IPS DF 6.9 (cell line): ENCODE measurements around the gene KRTAP12-2.

Source experiments
- DNase-seq: peaks from one replicate; pipeline ENCODE4 v3.0.0-alpha.2; 2013; ENCODE audit warnings: low read depth, low spot score
- H3K27ac ChIP-seq: one replicate; pipeline ENCODE4 v1.5.1; 2013; ENCODE audit warnings: low read length, control low read depth
- H3K27me3 ChIP-seq: 2 replicates; pipeline ENCODE4 v1.6.1; 2013; ENCODE audit warnings: mild to moderate bottlenecking, low read length; ENCODE audit not compliant: control insufficient read depth, insufficient read depth
- H3K36me3 ChIP-seq: 2 replicates; pipeline ENCODE4 v1.6.1; 2013; ENCODE audit warnings: low read length; ENCODE audit not compliant: control insufficient read depth, insufficient read depth
- H3K4me1 ChIP-seq: 2 replicates; pipeline ENCODE4 v1.6.1; 2013; ENCODE audit warnings: low read length; ENCODE audit not compliant: control insufficient read depth, insufficient read depth
- H3K4me3 ChIP-seq: 2 replicates; pipeline ENCODE4 v1.5.1; 2013; ENCODE audit warnings: mild to moderate bottlenecking, low read length
- H3K9me3 ChIP-seq: 2 replicates; pipeline ENCODE4 v1.6.1; 2013; ENCODE audit warnings: low read length, inconsistent platforms; ENCODE audit not compliant: control insufficient read depth, insufficient read depth
- WGBS: extraction: QIAGEN DNeasy Blood & Tissue Kit; methylation state at CpG from one replicate; pipeline ENCODE4 v1.1.7; 2013; ENCODE audit warnings: mixed read lengths, missing lambda C conversion rate; ENCODE audit not compliant: insufficient read length, insufficient coverage; 5-methylcytosine and 5-hydroxymethylcytosine counted together

Gene KRTAP12-2

GRCh38 chr21:44625756-44626155, 41.0 kb downstream of the KRTAP12-2 start:
- WGBS = no CpG with 5 or more reads among the region's 7 CpGs
- Histone ChIP-seq H3K27ac (no peak overlapping the region), H3K4me1 (no peaks in the 10 kb centered on the region), H3K4me3 (no peak overlapping the region), H3K27me3 (no peaks in the 10 kb centered on the region), H3K9me3 (0 out of 2 replicates have a peak, but pooled peaks cover 2% of the 10 kb centered on the region), H3K36me3 (no peaks in the 10 kb centered on the region)
- no peak for DNase-seq

- H3K27me3 ChIP-seq = no peaks in the 10 kb centered on the region
- H3K36me3 ChIP-seq = no peaks in the 10 kb centered on the region
- no peaks in the 10 kb centered on the region for H3K4me1 ChIP-seq
- H3K4me3 ChIP-seq = no peak overlapping the region
- H3K9me3 ChIP-seq = 0 out of 2 replicates have a peak, but pooled peaks cover 2% of the 10 kb centered on the region
- no peak for DNase-seq
- no peak overlapping the region for H3K27ac ChIP-seq
Measured at GRCh38 chr21:44623575-44623974, 43.2 kb downstream of the KRTAP12-2 start.

GRCh38 chr21:44619886-44620285, 46.8 kb downstream of the KRTAP12-2 start:
- H3K4me1 ChIP-seq = no peaks in the 10 kb centered on the region; the same call in 1 of the 2 replicates
- H3K4me3 ChIP-seq = no peak overlapping the region
- no peaks in the 10 kb centered on the region for H3K36me3 ChIP-seq
- no CpG with 5 or more reads among the region's 6 CpGs for WGBS
- 0 out of 2 replicates have a peak, but pooled peaks cover 2% of the 10 kb centered on the region for H3K9me3 ChIP-seq
- H3K27ac ChIP-seq = no peak overlapping the region
- DNase-seq = no peak
- no peaks in the 10 kb centered on the region for H3K27me3 ChIP-seq

- WGBS = no CpG with 5 or more reads among the region's 3 CpGs
- DNase-seq = no peak
- 0 out of 2 replicates have a peak, but pooled peaks cover 2% of the 10 kb centered on the region for H3K9me3 ChIP-seq
- H3K27ac ChIP-seq = no peak overlapping the region
- no peaks in the 10 kb centered on the region for H3K27me3 ChIP-seq
- no peaks in the 10 kb centered on the region; the same call in 1 of the 2 replicates for H3K4me1 ChIP-seq
- no peaks in the 10 kb centered on the region for H3K36me3 ChIP-seq
- no peak overlapping the region for H3K4me3 ChIP-seq
Measured at GRCh38 chr21:44618909-44619308, 47.8 kb downstream of the KRTAP12-2 start.

- Histone ChIP-seq H3K36me3 (no peaks in the 10 kb centered on the region), H3K4me1 (no peaks in the 10 kb centered on the region; the same call in 1 of the 2 replicates), H3K4me3 (no peak overlapping the region), H3K9me3 (0 out of 2 replicates have a peak, but pooled peaks cover 2% of the 10 kb centered on the region), H3K27ac (no peak overlapping the region), H3K27me3 (no peaks in the 10 kb centered on the region)
- no CpG with 5 or more reads among the region's 4 CpGs for WGBS
- no peak for DNase-seq
Measured at GRCh38 chr21:44618504-44618903, 48.2 kb downstream of the KRTAP12-2 start.

- no CpG with 5 or more reads among the region's 8 CpGs for WGBS
- Histone ChIP-seq H3K27me3 (no peaks in the 10 kb centered on the region), H3K9me3 (no peaks in the 10 kb centered on the region), H3K4me1 (no peaks in the 10 kb centered on the region; the same call in 1 of the 2 replicates), H3K27ac (no peak overlapping the region), H3K4me3 (no peak overlapping the region), H3K36me3 (no peaks in the 10 kb centered on the region)
- no peak for DNase-seq
Measured at GRCh38 chr21:44617071-44617501, 49.6 kb downstream of the KRTAP12-2 start.

- no CpG with 5 or more reads among the region's 16 CpGs for WGBS
- no peaks in the 10 kb centered on the region for H3K27me3 ChIP-seq
Measured at GRCh38 chr21:44616591-44616926, 50.2 kb downstream of the KRTAP12-2 start.

More at GRCh38 chr21:44616591-44616926, 50.2 kb downstream of the KRTAP12-2 start:
- Histone ChIP-seq H3K9me3 (no peaks in the 10 kb centered on the region), H3K27ac (no peak overlapping the region), H3K4me1 (no peaks in the 10 kb centered on the region; the same call in 1 of the 2 replicates), H3K4me3 (no peak overlapping the region), H3K36me3 (no peaks in the 10 kb centered on the region)
- DNase-seq = no peak
